ENCODE results near the gene PCNX2. TPM values are rescaled to one million over a fixed set of nuclear protein-coding genes. Genes with fewer than 3 reads are reported as not detected.

Gene PCNX2
- total and polyA plus RNA-seq, 2 experiments from 2014 or later = 3.9 to 11.0 TPM

DNA sequence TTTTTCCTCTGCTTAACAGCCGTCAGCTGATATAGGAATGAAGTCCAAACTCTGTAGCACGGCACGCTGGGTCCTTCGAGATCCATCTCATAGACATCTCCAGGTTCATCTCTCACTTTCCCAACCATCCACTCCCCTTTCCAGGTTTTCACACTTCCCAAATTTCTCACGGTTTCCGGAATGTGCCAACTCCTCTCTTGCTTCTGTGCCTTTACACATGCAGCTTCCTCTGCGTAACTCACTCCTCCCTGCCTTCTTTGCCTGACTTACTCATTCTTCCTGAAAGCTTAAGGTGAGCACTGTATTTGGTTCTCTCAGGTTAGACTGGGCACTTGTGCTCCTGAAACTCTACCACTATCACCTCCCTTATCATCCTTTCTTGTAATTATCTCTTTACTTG is 168.4 kb downstream of the PCNX2 start:
- Histone ChIP-seq H3K36me3 (replicated peaks; ENCODE audit: insufficient read depth, low read depth) (no peaks in the 10 kb centered on the region), H3K4me1 (ENCODE audit: insufficient read depth) (no peaks in the 10 kb centered on the region), H3K79me2 (no peaks in the 10 kb centered on the region), H3K27me3 (no peaks in the 10 kb centered on the region), H3K9me3 (ENCODE audit: low read depth) (no peaks in the 10 kb centered on the region), H3K27ac (no peak overlapping the region), H3K4me2 (no peak overlapping the region), H3K4me3 (no peak overlapping the region), H3K9me2 (replicated peaks; ENCODE audit: insufficient read depth) (no peaks in the 10 kb centered on the region), H2AFZ (no peak overlapping the region), H4K20me1 (ENCODE audit: insufficient read depth, poor library complexity, severe bottlenecking) (no peaks in the 10 kb centered on the region)
- WGBS (ENCODE audit: low lambda C conversion rate, missing lambda C conversion rate) = 76% methylated on average over 7 of the region's 7 CpGs
- TF ChIP-seq EZH2 (IDR thresholded peaks at IDR 0.05; ENCODE audit: borderline replicate concordance) = no peak
- no peak for TF ChIP-seq EZH2phosphoT487 (IDR thresholded peaks at IDR 0.05; ENCODE audit: low read depth, severe bottlenecking, unreplicated experiment)
- TF ChIP-seq, protein P1, sequence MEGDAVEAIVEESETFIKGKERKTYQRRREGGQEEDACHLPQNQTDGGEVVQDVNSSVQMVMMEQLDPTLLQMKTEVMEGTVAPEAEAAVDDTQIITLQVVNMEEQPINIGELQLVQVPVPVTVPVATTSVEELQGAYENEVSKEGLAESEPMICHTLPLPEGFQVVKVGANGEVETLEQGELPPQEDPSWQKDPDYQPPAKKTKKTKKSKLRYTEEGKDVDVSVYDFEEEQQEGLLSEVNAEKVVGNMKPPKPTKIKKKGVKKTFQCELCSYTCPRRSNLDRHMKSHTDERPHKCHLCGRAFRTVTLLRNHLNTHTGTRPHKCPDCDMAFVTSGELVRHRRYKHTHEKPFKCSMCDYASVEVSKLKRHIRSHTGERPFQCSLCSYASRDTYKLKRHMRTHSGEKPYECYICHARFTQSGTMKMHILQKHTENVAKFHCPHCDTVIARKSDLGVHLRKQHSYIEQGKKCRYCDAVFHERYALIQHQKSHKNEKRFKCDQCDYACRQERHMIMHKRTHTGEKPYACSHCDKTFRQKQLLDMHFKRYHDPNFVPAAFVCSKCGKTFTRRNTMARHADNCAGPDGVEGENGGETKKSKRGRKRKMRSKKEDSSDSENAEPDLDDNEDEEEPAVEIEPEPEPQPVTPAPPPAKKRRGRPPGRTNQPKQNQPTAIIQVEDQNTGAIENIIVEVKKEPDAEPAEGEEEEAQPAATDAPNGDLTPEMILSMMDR (IDR thresholded peaks at IDR 0.05; ENCODE audit: poor library complexity) = no peak
- no peak for DNase-seq (ENCODE audit: low spot score)

GRCh38 chr1:233122779-233123178 is 172.7 kb downstream of the PCNX2 start:
- no peaks in the 10 kb centered on the region for H3K9me2 ChIP-seq (replicated peaks; ENCODE audit: insufficient read depth)
- no peaks in the 10 kb centered on the region for H3K27me3 ChIP-seq
- H3K36me3 ChIP-seq (replicated peaks; ENCODE audit: insufficient read depth, low read depth) = no peaks in the 10 kb centered on the region
- no peaks in the 10 kb centered on the region for H4K20me1 ChIP-seq (ENCODE audit: insufficient read depth, poor library complexity, severe bottlenecking)
- TF ChIP-seq EZH2phosphoT487 (IDR thresholded peaks at IDR 0.05; ENCODE audit: low read depth, severe bottlenecking, unreplicated experiment) (no peak), EZH2 (IDR thresholded peaks at IDR 0.05; ENCODE audit: borderline replicate concordance) (no peak)
- TF ChIP-seq, protein P1 (IDR thresholded peaks at IDR 0.05; ENCODE audit: poor library complexity) = no peak
- peaks cover 5% of the 10 kb centered on the region for H3K9me3 ChIP-seq (ENCODE audit: low read depth)
- no peak overlapping the region for H3K27ac ChIP-seq
- H3K4me1 ChIP-seq (ENCODE audit: insufficient read depth) = no peaks in the 10 kb centered on the region
- H3K4me2 ChIP-seq = no peak overlapping the region
- no peak overlapping the region for H2AFZ ChIP-seq
- no peak for DNase-seq (ENCODE audit: low spot score)
- WGBS (ENCODE audit: low lambda C conversion rate, missing lambda C conversion rate) = 98% methylated on average over 2 of the region's 2 CpGs
- H3K4me3 ChIP-seq = no peak overlapping the region
- no peaks in the 10 kb centered on the region for H3K79me2 ChIP-seq

- Histone ChIP-seq H3K79me2 (no peaks in the 10 kb centered on the region), H3K27ac (no peak overlapping the region), H3K36me3 (replicated peaks; ENCODE audit: insufficient read depth, low read depth) (no peaks in the 10 kb centered on the region), H3K9me2 (replicated peaks; ENCODE audit: insufficient read depth) (no peaks in the 10 kb centered on the region), H3K27me3 (no peaks in the 10 kb centered on the region), H3K4me3 (no peak overlapping the region), H3K4me1 (ENCODE audit: insufficient read depth) (no peaks in the 10 kb centered on the region), H2AFZ (no peak overlapping the region), H3K4me2 (no peak overlapping the region), H4K20me1 (ENCODE audit: insufficient read depth, poor library complexity, severe bottlenecking) (no peaks in the 10 kb centered on the region), H3K9me3 (ENCODE audit: low read depth) (peaks cover 5% of the 10 kb centered on the region)
- no peak for DNase-seq (ENCODE audit: low spot score)
- TF ChIP-seq EZH2 (IDR thresholded peaks at IDR 0.05; ENCODE audit: borderline replicate concordance) (no peak), EZH2phosphoT487 (IDR thresholded peaks at IDR 0.05; ENCODE audit: low read depth, severe bottlenecking, unreplicated experiment) (no peak)
- TF ChIP-seq, protein P1 (IDR thresholded peaks at IDR 0.05; ENCODE audit: poor library complexity) = no peak
- 88% methylated on average over 1 of the region's 1 CpG for WGBS (ENCODE audit: low lambda C conversion rate, missing lambda C conversion rate)
Measured at GRCh38 chr1:233121947-233122559, 173.5 kb downstream of the PCNX2 start.

All from hepatocyte (in vitro differentiated cells).